HFFc6 (cell line): ENCODE measurements around the gene PITHD1. TPM values are rescaled to one million over a fixed set of nuclear protein-coding genes. Genes with fewer than 3 reads are reported as not detected.

Experiments
- DNase-seq: peaks from one replicate; pipeline ENCODE4 v3.0.0-alpha.2; 2018
- H3K27ac Mint-ChIP-seq: 2 replicates; pipeline ENCODE4 v1.8.0; 2020; ENCODE audit warnings: mild to moderate bottlenecking, mixed read lengths
- H3K27me3 Mint-ChIP-seq: 2 replicates; pipeline ENCODE4 v1.8.0; 2021; ENCODE audit warnings: mild to moderate bottlenecking, moderate library complexity, mixed read lengths; ENCODE audit not compliant: insufficient read depth
- H3K36me3 Mint-ChIP-seq: 2 replicates; pipeline ENCODE4 v1.8.0; 2021; ENCODE audit warnings: low read depth, mixed read lengths
- H3K4me1 Mint-ChIP-seq: 2 replicates; pipeline ENCODE4 v1.8.0; 2020; ENCODE audit warnings: low read depth, mixed read lengths
- H3K4me3 Mint-ChIP-seq: 2 replicates; pipeline ENCODE4 v1.8.0; 2020; ENCODE audit warnings: mild to moderate bottlenecking, moderate library complexity, mixed read lengths
- H3K9me3 Mint-ChIP-seq: 2 replicates; pipeline ENCODE4 v1.8.0; 2020; ENCODE audit warnings: mild to moderate bottlenecking, mixed read lengths
- total RNA-seq, 6 experiments: library from RNA; stranded (reverse); fragmentation: NEBNext Ultra II Directional; extraction: Animal tissue kit (Norgen Biotek cat#: 25700); gene quantifications; 2 replicates in 1 of 6; 3 replicates in 5 of 6; pipeline ENCODE4 v1.2.3, GENCODE V29; 2021
- TF ChIP-seq, protein P1 (sequence below): fragments of 200-600 bp; sonication (generic); IDR thresholded peaks from 2 replicates; pipeline ENCODE4 v1.5.0; 2021; ENCODE audit warnings: antibody characterized with exemption, mild to moderate bottlenecking

PITHD1 gene
- total RNA-seq, 6 experiments from 2014 or later: 41.8 to 45.7 (median 44.8) TPM

DNA sequence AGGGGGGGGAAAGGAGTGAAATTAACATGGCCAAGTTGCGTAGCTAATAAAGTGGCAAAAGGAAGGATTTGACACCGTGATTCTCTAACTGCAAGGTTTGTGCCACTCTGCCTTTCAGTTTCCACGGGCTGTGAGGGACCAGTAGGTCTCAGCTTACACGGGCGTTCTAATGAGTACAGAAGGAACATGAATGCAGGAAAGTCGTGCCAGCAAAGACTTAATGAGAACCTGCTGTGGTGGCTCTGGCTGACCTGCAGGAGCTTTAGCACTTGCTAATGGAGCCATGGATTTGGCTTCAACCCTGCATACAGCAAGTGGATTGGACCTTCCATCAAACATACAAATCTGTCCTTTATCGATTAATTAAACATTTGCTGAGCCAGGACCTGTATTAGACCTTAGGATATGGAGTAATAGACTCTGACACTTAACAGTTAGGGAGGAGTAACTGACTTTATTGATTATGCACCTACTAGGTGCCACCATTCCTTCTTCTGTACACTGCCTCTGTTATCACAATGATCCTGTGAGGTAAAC lies 15.1 kb upstream of the PITHD1 start:
- peaks cover 3% of the 10 kb centered on the region; the same call in 1 of the 2 replicates for H3K27me3 Mint-ChIP-seq
- peaks cover 28% of the 10 kb centered on the region for H3K36me3 Mint-ChIP-seq
- H3K4me3 Mint-ChIP-seq: no peak overlapping the region
- no peaks in the 10 kb centered on the region for H3K9me3 Mint-ChIP-seq
- DNase-seq: no peak
- H3K4me1 Mint-ChIP-seq: no peaks in the 10 kb centered on the region
- TF ChIP-seq, protein P1, sequence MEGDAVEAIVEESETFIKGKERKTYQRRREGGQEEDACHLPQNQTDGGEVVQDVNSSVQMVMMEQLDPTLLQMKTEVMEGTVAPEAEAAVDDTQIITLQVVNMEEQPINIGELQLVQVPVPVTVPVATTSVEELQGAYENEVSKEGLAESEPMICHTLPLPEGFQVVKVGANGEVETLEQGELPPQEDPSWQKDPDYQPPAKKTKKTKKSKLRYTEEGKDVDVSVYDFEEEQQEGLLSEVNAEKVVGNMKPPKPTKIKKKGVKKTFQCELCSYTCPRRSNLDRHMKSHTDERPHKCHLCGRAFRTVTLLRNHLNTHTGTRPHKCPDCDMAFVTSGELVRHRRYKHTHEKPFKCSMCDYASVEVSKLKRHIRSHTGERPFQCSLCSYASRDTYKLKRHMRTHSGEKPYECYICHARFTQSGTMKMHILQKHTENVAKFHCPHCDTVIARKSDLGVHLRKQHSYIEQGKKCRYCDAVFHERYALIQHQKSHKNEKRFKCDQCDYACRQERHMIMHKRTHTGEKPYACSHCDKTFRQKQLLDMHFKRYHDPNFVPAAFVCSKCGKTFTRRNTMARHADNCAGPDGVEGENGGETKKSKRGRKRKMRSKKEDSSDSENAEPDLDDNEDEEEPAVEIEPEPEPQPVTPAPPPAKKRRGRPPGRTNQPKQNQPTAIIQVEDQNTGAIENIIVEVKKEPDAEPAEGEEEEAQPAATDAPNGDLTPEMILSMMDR: no peak
- H3K27ac Mint-ChIP-seq: no peak overlapping the region

DNA sequence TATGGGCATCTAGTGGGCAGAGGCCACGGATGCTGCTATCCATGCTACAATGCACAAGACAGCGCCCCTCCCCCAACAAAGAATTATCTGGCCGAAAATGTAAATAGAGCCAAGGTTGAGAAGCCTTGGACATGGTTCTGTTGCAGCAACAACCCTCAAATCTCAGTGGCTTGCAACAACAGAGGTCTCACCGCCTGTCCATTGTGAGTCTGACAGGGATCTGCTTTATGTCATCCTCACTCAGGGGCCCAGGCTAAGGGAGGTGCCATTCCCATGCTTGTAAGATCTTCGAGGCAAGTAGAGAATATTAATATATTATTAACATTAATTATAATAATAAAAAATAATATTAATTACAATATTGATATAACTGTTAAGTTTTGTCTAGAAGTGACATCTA lies 9.5 kb upstream of the PITHD1 start:
- TF ChIP-seq, protein P1: no peak
- H3K27me3 Mint-ChIP-seq: peaks cover 7% of the 10 kb centered on the region
- H3K4me3 Mint-ChIP-seq: no peak overlapping the region
- H3K9me3 Mint-ChIP-seq: no peaks in the 10 kb centered on the region
- no peak for DNase-seq
- H3K36me3 Mint-ChIP-seq: peaks cover 4% of the 10 kb centered on the region; the same call in 1 of the 2 replicates
- peaks cover 11% of the 10 kb centered on the region; the same call in 1 of the 2 replicates for H3K4me1 Mint-ChIP-seq
- no peak overlapping the region for H3K27ac Mint-ChIP-seq

DNA sequence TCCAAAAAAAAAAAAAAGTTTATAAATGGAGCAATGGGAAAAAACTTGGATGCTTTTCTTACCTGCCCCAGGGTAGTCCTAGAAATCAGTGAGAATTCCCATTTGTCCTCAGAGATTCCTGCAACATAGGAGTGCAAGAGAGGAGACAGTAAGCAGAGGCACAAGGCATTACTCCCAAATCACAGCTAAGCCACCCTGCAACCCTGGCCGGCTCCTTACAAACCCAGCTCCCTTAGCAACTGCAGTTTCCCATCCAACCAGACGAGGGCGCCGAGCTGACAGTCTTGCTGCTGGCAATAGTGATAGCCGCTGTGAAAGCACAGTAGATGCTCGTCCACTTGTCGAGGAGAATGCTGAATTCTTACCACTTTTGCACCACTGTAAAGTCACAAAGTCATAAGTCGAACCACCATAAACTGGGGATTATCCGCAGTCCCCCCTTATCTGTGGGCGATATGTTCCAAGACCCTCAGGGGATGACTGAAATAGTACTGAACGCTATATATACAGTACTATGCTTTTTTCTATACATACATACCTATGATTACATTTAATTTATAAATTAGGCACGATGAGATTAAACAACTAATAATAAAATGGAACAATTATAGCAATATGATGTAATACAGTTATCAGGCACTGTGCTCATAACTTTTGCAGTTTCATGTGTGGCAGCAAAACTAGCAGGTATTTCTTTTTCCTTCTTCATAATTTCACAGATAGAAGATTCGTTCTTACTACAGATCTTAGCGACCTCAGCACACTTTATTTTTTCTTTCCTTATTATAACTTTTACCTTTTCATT lies 6.0 kb upstream of the PITHD1 start:
- Mint-ChIP-seq H3K36me3 (no peaks in the 10 kb centered on the region), H3K9me3 (no peaks in the 10 kb centered on the region), H3K4me1 (peaks cover 15% of the 10 kb centered on the region), H3K4me3 (peak overlapping the region; percentile 57; the same call in 1 of the 2 replicates), H3K27ac (no peak overlapping the region), H3K27me3 (peaks cover 4% of the 10 kb centered on the region)
- peak; percentile 75 for DNase-seq
- TF ChIP-seq, protein P1: peak; percentile 96

DNA sequence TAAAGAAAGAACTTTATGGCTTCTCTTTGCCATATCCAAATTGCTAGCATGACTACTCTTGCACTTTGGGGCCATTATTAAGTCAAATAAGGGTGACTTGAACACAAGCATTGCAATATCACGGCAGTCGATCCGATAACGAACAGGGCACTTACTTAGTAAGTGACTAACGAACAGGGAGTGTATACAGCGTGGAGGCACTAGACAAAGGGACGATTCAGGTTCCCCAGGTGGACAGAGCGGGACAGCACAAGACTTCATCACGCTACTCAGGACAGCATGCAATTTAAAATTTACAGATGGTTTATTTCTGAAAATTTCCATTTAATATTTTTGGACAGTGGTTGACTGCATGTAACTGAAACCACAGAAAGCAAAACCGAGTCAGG lies 5.4 kb upstream of the PITHD1 start:
- Mint-ChIP-seq H3K36me3 (no peaks in the 10 kb centered on the region), H3K27me3 (peaks cover 4% of the 10 kb centered on the region), H3K27ac (no peak overlapping the region), H3K4me1 (peaks cover 15% of the 10 kb centered on the region), H3K4me3 (no peak overlapping the region), H3K9me3 (no peaks in the 10 kb centered on the region)
- DNase-seq: no peak
- TF ChIP-seq, protein P1: no peak

DNA sequence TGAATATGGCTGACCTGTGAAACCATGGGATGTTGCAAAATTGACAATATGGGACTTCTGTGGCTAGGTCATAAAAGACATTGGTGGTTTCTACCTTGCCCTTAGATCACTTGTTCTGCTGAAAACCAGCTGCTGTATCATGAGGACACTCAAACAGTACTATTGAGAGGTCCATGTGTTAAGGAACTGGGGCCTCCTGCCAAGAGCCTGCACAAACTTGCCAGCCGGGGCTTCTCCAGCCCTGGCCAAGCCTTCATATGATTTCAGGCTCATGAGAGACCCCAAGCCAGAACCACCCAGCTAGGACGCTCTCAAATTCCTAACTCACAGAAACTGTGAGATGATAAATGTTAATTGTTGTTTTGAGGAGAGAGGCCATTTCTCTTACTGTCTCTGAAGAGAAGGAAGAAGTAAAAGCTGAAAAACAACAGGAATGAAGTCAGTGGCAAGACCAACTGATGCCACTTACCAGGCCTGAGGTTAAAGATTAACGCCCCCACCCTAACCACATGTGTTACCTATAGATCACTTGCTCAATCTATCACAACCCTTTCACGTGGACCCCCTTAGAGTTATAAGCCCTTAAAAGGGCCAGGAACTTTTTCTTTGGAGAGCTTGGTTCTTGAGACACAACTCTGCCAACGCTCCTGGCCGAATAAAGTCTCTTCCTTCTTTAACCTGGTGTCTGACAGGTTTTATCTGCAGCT lies 3.9 kb upstream of the PITHD1 start:
- Mint-ChIP-seq H3K27ac (no peak overlapping the region), H3K36me3 (no peaks in the 10 kb centered on the region), H3K4me3 (no peak overlapping the region), H3K9me3 (no peaks in the 10 kb centered on the region), H3K4me1 (peaks cover 20% of the 10 kb centered on the region), H3K27me3 (peaks cover 4% of the 10 kb centered on the region)
- DNase-seq: no peak
- TF ChIP-seq, protein P1: no peak
